Upper lobe of right lung (tissue), 1 donor: ENCODE measurements around the gene WTIP. TPM values are rescaled to one million over a fixed set of nuclear protein-coding genes. Genes with fewer than 3 reads are reported as not detected.

ENCODE experiments used
- ATAC-seq: fragments of 200-7000 bp; cut with Tn5 transposase; one replicate; pipeline ENCODE4 v1.9.1; 2020; ENCODE audit warnings: mild to moderate bottlenecking, moderate library complexity
- DNase-seq: peaks from one replicate; pipeline ENCODE4 v3.0.0-alpha.2; 2020
- H3K27ac ChIP-seq: fragments of 200-600 bp; one replicate; pipeline ENCODE4 v1.8.0; 2022
- H3K27me3 ChIP-seq: fragments of 200-600 bp; one replicate; pipeline ENCODE4 v1.8.0; 2022; ENCODE audit warnings: mild to moderate bottlenecking
- H3K36me3 ChIP-seq: fragments of 200-600 bp; one replicate; pipeline ENCODE4 v1.8.0; 2022
- H3K4me1 ChIP-seq: fragments of 200-600 bp; one replicate; pipeline ENCODE4 v1.8.0; 2022
- H3K4me3 ChIP-seq: fragments of 200-600 bp; one replicate; pipeline ENCODE4 v1.8.0; 2022; ENCODE audit warnings: mild to moderate bottlenecking
- H3K9me3 ChIP-seq: fragments of 200-600 bp; one replicate; pipeline ENCODE4 v1.8.0; 2022
- intact Hi-C: fragments of 100-400 bp; cut with DNase I; formaldehyde crosslinking; loops from one replicate; pipeline ENCODE4 v1.11.0; 2022
- total RNA-seq: library from RNA; stranded (reverse); fragmentation: NEBNext Ultra II Directional; extraction: Animal tissue kit (Norgen Biotek cat#: 25700); gene quantifications from one replicate; pipeline ENCODE4 v1.2.1, GENCODE V29; 2021
- TF ChIP-seq, protein P1 (sequence below): fragments of 200-600 bp; IDR thresholded peaks from one replicate; pipeline ENCODE4 v1.8.0; 2022; ENCODE audit warnings: antibody characterized with exemption
- donor health status: DM: no; HTN: yes; CAD: no; lungs with severe emphysema.

Gene WTIP
- total RNA-seq, 1 donor from 2014 or later = 37.1 TPM

DNA sequence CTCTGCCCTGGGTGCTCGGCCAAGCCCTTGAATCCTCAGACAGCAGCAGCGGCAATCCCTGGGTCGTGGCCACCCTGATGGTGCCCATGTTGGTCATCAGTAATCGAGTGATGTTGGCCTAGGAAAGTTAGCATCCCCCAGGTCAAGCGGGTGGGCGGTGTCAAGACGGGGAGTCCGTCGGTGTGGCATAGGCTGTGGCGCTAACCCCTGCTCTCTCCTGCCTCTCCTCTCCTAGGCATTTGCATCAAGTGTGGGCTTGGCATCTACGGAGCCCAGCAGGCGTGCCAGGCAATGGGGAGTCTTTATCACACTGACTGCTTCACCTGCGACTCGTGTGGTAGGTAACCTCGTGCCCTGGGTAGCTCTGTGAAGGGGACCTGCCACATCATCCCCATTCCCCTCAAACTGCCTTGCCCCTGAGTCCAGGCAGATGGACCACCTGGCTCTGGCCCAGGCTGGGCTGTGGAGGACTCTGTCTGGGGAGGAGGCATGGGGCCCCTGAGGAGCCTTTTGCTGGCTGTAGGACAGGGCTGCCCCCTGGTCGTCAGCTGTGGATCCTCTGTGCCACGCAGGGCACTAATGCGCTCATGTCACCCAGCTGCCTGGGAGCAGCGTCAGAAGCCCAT, 8.7 kb downstream of the WTIP start:
- no peak overlapping the region for H3K27ac ChIP-seq

DNA sequence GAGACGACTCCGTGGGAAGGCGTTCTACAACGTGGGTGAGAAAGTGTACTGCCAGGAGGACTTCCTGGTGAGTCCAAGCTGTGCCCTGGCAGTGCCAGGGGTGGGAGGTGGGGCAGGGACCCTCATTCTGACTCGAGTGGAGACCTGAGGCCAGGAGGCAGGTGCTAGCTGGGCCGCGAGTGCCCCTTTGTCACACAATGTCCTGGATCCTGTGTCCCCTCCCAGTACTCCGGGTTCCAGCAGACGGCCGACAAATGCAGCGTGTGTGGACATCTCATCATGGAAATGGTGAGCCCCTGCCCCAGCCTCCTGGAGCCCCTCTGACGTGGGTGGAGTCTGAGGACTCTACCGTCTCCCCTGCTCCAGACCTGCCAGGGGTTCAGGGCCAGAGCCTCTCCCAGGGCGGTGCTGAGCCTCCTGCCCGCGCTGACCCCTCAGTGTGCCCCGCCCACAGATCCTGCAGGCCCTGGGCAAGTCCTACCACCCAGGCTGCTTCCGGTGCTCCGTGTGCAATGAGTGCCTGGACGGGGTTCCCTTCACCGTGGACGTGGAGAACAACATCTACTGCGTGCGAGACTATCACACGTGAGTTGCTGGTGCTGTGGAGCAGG, 11.6 kb downstream of the WTIP start:
- no peak overlapping the region for H3K27ac ChIP-seq
- ATAC-seq = no peak
- H3K27me3 ChIP-seq = no peaks in the 10 kb centered on the region
- H3K4me1 ChIP-seq = no peaks in the 10 kb centered on the region
- no peak for DNase-seq
- H3K9me3 ChIP-seq = no peaks in the 10 kb centered on the region
- intact Hi-C loops = no loop called here
- peaks cover 42% of the 10 kb centered on the region for H3K36me3 ChIP-seq
- TF ChIP-seq, protein P1, sequence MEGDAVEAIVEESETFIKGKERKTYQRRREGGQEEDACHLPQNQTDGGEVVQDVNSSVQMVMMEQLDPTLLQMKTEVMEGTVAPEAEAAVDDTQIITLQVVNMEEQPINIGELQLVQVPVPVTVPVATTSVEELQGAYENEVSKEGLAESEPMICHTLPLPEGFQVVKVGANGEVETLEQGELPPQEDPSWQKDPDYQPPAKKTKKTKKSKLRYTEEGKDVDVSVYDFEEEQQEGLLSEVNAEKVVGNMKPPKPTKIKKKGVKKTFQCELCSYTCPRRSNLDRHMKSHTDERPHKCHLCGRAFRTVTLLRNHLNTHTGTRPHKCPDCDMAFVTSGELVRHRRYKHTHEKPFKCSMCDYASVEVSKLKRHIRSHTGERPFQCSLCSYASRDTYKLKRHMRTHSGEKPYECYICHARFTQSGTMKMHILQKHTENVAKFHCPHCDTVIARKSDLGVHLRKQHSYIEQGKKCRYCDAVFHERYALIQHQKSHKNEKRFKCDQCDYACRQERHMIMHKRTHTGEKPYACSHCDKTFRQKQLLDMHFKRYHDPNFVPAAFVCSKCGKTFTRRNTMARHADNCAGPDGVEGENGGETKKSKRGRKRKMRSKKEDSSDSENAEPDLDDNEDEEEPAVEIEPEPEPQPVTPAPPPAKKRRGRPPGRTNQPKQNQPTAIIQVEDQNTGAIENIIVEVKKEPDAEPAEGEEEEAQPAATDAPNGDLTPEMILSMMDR = no peak
- no peak overlapping the region for H3K4me3 ChIP-seq

More for the DNA sequence above, 8.7 kb downstream of the WTIP start:
- DNase-seq = no peak
- Histone ChIP-seq H3K27me3 (no peaks in the 10 kb centered on the region), H3K9me3 (no peaks in the 10 kb centered on the region), H3K4me1 (no peaks in the 10 kb centered on the region), H3K36me3 (peaks cover 35% of the 10 kb centered on the region), H3K4me3 (no peak overlapping the region)
- ATAC-seq = peak; percentile 4
- intact Hi-C loops = no loop called here
- TF ChIP-seq, protein P1 = no peak

DNA sequence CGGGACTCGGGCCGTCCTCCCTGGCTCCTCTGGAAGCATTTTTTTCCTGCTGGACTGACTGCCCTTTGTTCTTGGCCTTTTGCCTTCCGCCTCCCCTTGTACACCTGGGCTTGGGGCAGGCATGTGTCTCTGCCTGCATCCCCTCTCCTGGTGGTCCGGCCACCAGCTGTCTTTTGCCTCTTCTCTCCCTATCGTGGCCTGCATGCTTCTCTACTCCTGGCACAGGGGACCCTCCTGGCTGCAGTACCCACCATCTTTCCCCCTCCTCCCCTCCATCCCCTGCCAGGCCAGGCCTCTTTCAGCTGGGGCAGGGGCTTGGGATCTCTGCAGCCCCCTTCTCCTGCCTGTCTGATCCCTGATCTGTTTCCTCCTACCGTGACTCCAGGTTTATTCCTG, 12.1 kb downstream of the WTIP start:
- H3K36me3 ChIP-seq = peaks cover 42% of the 10 kb centered on the region
- TF ChIP-seq, protein P1 = no peak
- ATAC-seq (no peak), DNase-seq (no peak)
- no peaks in the 10 kb centered on the region for H3K9me3 ChIP-seq
- H3K27me3 ChIP-seq = no peaks in the 10 kb centered on the region
- no peak overlapping the region for H3K27ac ChIP-seq
- intact Hi-C loops = no loop called here
- H3K4me3 ChIP-seq = no peak overlapping the region
- H3K4me1 ChIP-seq = no peaks in the 10 kb centered on the region

DNA sequence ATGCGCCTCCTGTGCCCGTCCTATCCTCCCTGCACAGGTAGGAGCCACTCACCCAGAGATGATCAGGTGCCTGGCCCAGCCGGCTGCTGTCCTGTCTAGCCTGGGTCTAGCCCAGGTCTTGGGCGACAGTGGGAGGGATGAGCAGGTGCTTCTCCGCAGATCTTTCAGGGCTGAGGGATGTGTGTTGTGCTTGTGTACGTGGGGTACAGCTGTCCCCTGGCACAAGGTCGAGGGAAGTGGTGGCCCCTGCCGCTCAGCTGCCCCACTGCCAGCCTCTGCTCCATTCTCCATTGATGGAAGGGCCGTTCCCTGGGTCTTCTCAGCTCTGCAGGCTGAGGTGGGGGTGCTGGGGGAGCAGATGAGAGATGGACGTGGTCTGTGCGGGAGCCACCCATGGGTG, 13.0 kb downstream of the WTIP start:
- TF ChIP-seq, protein P1 = no peak
- intact Hi-C loops = no loop called here
- Histone ChIP-seq H3K27ac (no peak overlapping the region), H3K4me1 (no peaks in the 10 kb centered on the region), H3K27me3 (no peaks in the 10 kb centered on the region), H3K4me3 (no peak overlapping the region), H3K36me3 (peaks cover 42% of the 10 kb centered on the region), H3K9me3 (no peaks in the 10 kb centered on the region)
- DNase-seq = no peak
- ATAC-seq = no peak

DNA sequence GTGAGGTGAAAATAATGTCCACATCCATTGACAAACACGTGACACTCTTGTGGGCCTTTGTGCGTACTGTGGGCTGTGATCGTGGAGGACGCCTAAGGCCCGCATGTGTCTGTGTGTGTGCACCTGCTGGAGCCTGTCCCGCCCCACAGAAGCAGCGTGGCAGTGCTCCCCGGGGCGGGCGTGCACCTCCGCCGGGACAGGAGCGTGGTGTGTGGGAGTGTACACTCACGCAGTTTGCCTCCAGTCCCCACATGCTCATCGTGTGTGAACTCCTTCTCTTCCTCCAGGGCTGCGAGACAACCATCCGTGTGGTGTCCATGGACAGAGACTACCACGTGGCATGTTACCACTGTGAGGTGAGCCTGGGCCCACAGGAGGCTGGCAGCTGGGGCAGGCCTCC, 13.9 kb downstream of the WTIP start:
- peaks cover 40% of the 10 kb centered on the region for H3K36me3 ChIP-seq
- ATAC-seq = no peak

More for the DNA sequence above, 13.9 kb downstream of the WTIP start:
- no peaks in the 10 kb centered on the region for H3K27me3 ChIP-seq
- H3K27ac ChIP-seq = no peak overlapping the region
- TF ChIP-seq, protein P1 = no peak
- H3K4me1 ChIP-seq = no peaks in the 10 kb centered on the region
- H3K9me3 ChIP-seq = no peaks in the 10 kb centered on the region
- no peak overlapping the region for H3K4me3 ChIP-seq
- intact Hi-C loops = no loop called here
- DNase-seq = no peak
